Breast epithelium (tissue), 3 donors: ENCODE measurements around the gene LRRIQ1.

Source experiments
- CTCF ChIP-seq, 3 donors: fragments of 450-650 bp; IDR thresholded peaks; one replicate each; pipeline ENCODE4 v1.5.1; 2016 to 2017; ENCODE audit warnings: antibody characterized with exemption in 3 of 3, mild to moderate bottlenecking in 3 of 3, moderate library complexity in 3 of 3
- POLR2A ChIP-seq: fragments of 450-650 bp; IDR thresholded peaks from one replicate; pipeline ENCODE4 v1.6.1; 2016; ENCODE audit warnings: antibody characterized with exemption, mild to moderate bottlenecking, moderate library complexity
- POLR2AphosphoS5 ChIP-seq, 3 donors: sonication (generic); formaldehyde crosslinking; IDR thresholded peaks; one replicate each; pipeline ENCODE4 v1.6.1; 2017; ENCODE audit warnings: antibody characterized with exemption in 3 of 3

- TF ChIP-seq CTCF (IDR thresholded peaks at IDR 0.05) (no peak), POLR2A (no peak), POLR2AphosphoS5 (IDR thresholded peaks at IDR 0.05) (no peak)
Measured at GRCh38 chr12:84986586-84986985, 49.6 kb upstream of the LRRIQ1 start.
